ENCODE data around the gene SRD5A2.

Gene SRD5A2

DNA sequence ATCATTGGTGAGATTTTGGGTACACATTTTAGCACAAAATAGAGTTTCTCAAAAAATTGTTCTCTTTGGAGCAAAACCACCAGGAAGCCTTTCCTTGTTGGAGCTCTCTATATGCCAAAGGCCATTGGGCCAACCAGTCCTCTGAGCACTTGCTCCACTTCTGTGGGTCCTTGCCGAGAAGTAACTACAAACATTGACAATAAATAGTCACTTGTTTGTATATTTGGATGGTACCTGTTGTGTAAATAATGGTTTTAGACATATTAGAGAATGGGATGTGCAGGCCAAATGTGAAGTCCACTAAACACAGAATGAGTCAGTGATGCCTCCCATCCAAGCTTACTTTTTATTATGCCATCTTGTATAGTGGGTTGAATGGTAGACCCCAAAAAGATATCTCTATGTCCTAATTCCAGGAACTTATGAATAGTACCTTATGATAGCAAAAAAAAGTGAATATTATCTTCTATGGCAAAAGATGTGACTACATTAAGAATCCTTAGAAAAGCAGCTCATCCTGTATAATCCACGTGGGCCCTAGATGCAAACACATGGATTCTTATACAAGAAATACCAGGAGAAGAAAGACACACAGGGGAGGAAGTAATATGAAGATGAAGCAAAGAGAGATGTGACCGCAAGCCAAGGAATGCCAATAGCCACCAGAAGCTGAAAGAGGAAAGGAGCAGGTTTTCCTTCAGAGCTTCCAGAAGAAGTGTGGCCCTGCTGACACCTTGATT is 24.6 kb downstream of the SRD5A2 start:
- no peak overlapping the region for H3K4me3 ChIP-seq (ENCODE audit: low read depth, low read length)
- TF ChIP-seq, protein P1, sequence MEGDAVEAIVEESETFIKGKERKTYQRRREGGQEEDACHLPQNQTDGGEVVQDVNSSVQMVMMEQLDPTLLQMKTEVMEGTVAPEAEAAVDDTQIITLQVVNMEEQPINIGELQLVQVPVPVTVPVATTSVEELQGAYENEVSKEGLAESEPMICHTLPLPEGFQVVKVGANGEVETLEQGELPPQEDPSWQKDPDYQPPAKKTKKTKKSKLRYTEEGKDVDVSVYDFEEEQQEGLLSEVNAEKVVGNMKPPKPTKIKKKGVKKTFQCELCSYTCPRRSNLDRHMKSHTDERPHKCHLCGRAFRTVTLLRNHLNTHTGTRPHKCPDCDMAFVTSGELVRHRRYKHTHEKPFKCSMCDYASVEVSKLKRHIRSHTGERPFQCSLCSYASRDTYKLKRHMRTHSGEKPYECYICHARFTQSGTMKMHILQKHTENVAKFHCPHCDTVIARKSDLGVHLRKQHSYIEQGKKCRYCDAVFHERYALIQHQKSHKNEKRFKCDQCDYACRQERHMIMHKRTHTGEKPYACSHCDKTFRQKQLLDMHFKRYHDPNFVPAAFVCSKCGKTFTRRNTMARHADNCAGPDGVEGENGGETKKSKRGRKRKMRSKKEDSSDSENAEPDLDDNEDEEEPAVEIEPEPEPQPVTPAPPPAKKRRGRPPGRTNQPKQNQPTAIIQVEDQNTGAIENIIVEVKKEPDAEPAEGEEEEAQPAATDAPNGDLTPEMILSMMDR (IDR thresholded peaks at IDR 0.05; ENCODE audit: low read depth, low read length): no peak

DNA sequence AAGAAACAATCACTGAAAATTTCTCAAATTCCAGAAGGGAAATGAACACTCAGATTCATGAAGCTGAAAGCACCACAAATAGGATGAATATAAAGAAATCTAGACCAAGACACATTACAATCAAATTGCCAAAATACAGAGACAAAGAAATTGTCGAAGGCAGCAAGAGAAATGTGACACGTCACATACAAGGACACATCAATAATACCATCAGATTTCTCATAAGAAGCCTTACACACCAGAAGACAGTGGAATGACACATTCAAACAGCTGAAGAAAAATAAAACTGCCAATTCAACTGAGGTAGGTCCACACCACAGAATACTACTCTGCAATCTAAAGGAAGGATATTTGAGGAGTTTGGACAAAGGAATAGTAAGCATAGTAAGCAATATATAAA is 27.4 kb downstream of the SRD5A2 start:
- no peak overlapping the region for H3K4me3 ChIP-seq (ENCODE audit: low read depth, low read length)
- TF ChIP-seq, protein P1 (IDR thresholded peaks at IDR 0.05; ENCODE audit: low read depth, low read length): no peak

DNA sequence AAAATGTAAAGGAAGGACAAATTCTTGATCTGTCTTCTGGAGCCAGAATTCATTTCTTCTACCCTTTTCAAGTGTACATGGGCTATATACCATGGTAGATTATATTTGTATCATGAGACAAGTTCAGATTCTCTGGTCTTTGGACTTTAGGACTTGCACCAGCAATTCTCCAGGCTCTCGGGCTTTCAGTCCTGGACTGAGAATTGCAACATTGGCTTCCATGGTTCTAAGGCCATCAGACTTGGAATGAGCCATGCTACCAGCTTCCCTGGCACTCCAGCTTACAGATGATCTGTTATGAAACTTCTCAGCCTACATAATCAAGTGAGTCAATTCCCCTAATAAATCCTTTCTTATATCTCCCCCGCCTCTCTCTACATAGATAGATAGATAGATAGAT is 33.3 kb downstream of the SRD5A2 start:
- no peak overlapping the region for H3K4me3 ChIP-seq (ENCODE audit: low read depth, low read length)
- TF ChIP-seq, protein P1 (IDR thresholded peaks at IDR 0.05; ENCODE audit: low read depth, low read length): no peak

DNA sequence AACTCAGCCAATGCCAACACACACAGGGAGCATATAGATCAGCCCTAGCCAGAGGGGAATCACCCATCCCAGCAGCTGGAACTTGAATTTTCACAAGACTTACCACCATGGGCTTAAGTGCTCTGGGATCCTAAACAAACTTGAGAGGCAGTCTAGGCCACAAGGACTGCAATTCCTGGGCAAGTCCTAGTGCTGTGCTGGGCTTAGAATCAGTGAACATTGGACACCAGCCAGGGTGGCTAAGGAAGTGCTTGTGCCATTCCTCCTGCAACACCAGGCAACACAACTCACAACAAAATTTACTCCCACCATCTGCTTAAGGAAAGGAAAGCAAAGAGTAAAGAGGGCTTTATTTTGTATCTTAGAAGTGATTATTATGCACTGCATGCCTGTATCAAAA is 38.9 kb downstream of the SRD5A2 start:
- TF ChIP-seq, protein P1 (IDR thresholded peaks at IDR 0.05; ENCODE audit: low read depth, low read length): no peak
- no peak overlapping the region for H3K4me3 ChIP-seq (ENCODE audit: low read depth, low read length)

DNA sequence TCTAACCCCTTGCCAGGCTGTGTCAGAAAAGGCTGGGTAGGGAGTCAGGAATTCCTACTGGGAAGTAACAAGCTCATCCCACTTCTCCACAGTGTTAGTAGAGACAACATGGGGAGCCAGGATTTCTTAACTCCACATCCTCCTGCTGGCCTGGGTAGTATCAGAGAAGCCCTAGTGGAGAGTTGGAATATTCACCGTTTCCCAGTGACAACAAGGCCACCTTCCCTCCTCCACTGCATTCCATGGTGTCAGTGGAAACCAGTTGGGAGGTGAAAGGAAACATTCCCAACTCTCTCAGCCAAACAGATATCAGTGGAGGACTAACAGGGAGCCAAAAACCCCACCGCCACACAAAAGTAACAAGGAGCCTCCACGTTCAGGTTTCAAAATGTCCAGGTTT is 41.2 kb downstream of the SRD5A2 start:
- TF ChIP-seq, protein P1 (IDR thresholded peaks at IDR 0.05; ENCODE audit: low read depth, low read length): no peak
- no peak overlapping the region for H3K4me3 ChIP-seq (ENCODE audit: low read depth, low read length)

DNA sequence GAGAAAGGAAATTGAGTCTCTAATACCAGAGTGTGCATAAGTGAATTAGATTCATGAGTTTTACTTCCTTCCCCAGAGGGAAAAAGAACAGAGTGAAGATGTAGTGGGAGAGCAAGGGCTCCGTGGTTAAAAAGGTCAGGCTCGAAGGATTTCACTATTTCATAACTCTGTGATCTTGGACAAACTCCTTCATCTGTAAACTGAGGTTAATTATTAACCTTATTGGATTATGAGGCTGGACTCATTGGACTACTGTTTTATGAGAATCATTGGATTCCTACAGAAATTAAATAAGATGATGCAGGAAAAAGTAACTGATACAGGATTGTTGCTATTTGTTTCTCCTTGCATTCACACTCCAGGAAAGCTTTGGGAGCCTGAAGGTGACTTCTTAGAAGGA is 45.0 kb downstream of the SRD5A2 start:
- TF ChIP-seq, protein P1 (IDR thresholded peaks at IDR 0.05; ENCODE audit: low read depth, low read length): no peak

DNA sequence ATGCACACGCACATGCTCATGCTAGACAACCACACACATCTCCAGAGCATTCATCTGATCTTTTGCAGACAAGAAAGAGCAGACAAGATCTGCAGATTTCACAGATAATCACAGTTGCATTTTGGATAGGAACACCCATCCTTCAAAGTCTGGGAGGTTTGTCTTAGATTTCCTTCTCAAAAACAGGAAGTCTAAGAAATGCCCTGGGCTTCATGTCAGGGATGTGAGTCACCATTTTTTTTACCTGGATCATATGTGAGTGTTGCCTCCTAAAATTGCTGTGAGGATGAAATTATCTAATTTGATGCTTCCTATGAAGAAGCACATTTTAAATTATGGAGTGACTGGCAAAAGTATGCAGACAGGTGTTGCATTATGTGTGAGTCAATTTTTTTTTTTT is 46.1 kb downstream of the SRD5A2 start:
- H3K4me3 ChIP-seq (ENCODE audit: low read depth, low read length): no peak overlapping the region
- TF ChIP-seq, protein P1 (IDR thresholded peaks at IDR 0.05; ENCODE audit: low read depth, low read length): no peak

More for the DNA sequence above, 45.0 kb downstream of the SRD5A2 start:
- H3K4me3 ChIP-seq (ENCODE audit: low read depth, low read length): no peak overlapping the region

All from WI38 (cell line).